Mucosa of rectum (tissue), 2 donors: Measurements from ENCODE around the gene HCFC1.
A peak's percentile ranks its signal among the peaks of the same experiment; 100 is the strongest.

Source experiments
- H3K27ac ChIP-seq, 2 donors: one replicate each; pipeline ENCODE4 v1.7.0; 2013; ENCODE audit warnings: inconsistent platforms in 2 of 2, low read depth in 2 of 2, low read length in 2 of 2
- H3K27me3 ChIP-seq, 2 donors: one replicate each; pipeline ENCODE4 v1.7.0; 2013; ENCODE audit warnings: low read length in 2 of 2; ENCODE audit not compliant: control insufficient read depth in 2 of 2, insufficient read depth in 2 of 2
- H3K36me3 ChIP-seq, 2 donors: one replicate each; pipeline ENCODE4 v1.7.0; 2013; ENCODE audit warnings: low read length in 2 of 2; ENCODE audit not compliant: control insufficient read depth in 2 of 2, insufficient read depth in 2 of 2
- H3K4me1 ChIP-seq, 2 donors: one replicate each; pipeline ENCODE4 v1.7.0; 2013; ENCODE audit warnings: low read length in 2 of 2, mild to moderate bottlenecking in 1 of 2; ENCODE audit not compliant: control insufficient read depth in 2 of 2, insufficient read depth in 2 of 2
- H3K4me3 ChIP-seq, 2 donors: one replicate each; pipeline ENCODE4 v1.7.0; 2013; ENCODE audit warnings: low read length in 2 of 2
- H3K9ac ChIP-seq, 2 donors: one replicate each; pipeline ENCODE4 v1.7.0; 2013; ENCODE audit warnings: low read length in 2 of 2, low read depth in 1 of 2, mild to moderate bottlenecking in 1 of 2
- H3K9me3 ChIP-seq, 2 donors: one replicate each; pipeline ENCODE4 v1.7.0; 2013; ENCODE audit warnings: low read length in 2 of 2; ENCODE audit not compliant: control insufficient read depth in 2 of 2
- donor health status: healthy.
- donor health status: Normal muscosa, but diverticular disease.

The HCFC1 gene

GRCh38 chrX:153925739-153926551 is 45.7 kb downstream of the HCFC1 start, which contains the start of gene ARHGAP4:
Gene ARHGAP4 (minus strand): TSS chrX:153926264. CDS start chrX:153926202, 62 bp downstream.
- Histone ChIP-seq H3K36me3 (peaks cover 0 to 4% of the 10 kb centered on the region in 2 donors), H3K4me1 (peaks cover 29 to 37% of the 10 kb centered on the region in 2 donors), H3K9ac (peak within 1 kb of the TSS; percentile 83 to 97), H3K27me3 (peaks cover 2 to 7% of the 10 kb centered on the region in 2 donors), H3K27ac (peak within 1 kb of the TSS; percentile 99), H3K9me3 (no peaks in the 10 kb centered on the region), H3K4me3 (peak within 1 kb of the TSS; percentile 78 to 83)

DNA sequence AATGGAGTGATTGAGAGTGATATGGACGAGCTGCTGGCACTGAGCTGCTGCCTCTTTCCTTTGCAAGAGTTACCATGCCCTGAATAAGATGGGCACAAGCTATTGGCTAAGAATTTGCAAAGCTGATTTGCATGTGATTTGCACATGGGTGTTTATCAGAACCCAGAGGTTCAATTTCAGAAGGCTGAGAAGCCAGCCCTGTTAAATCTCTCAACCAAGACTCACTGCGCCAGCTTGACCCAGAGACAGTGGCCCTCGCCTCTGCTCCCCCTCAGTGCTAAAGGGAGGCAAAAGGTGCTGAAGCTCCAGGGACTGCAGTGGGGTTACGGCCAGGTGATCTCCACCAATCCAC is 46.3 kb downstream of the HCFC1 start:
- peaks cover 2 to 9% of the 10 kb centered on the region in 2 donors for H3K27me3 ChIP-seq
- H3K27ac ChIP-seq = peak overlapping the region; percentile 60 to 99
- H3K4me3 ChIP-seq = peak overlapping the region; percentile 46 to 71

GRCh38 chrX:153924149-153924861 is 47.3 kb downstream of the HCFC1 start:
- Histone ChIP-seq H3K36me3 (no peaks in the 10 kb centered on the region), H3K27me3 (peaks cover 2 to 9% of the 10 kb centered on the region in 2 donors), H3K9ac (no peak overlapping the region), H3K27ac (peak overlapping the region in 1 of 2 donors; percentile 99), H3K4me3 (peak overlapping the region in 1 of 2 donors; percentile 71), H3K4me1 (peaks cover 26 to 35% of the 10 kb centered on the region in 2 donors), H3K9me3 (no peaks in the 10 kb centered on the region)

More for the DNA sequence above, 46.3 kb downstream of the HCFC1 start:
- Histone ChIP-seq H3K9ac (peak overlapping the region in 1 of 2 donors; percentile 38), H3K4me1 (peaks cover 29 to 37% of the 10 kb centered on the region in 2 donors), H3K36me3 (no peaks in the 10 kb centered on the region), H3K9me3 (no peaks in the 10 kb centered on the region)

- H3K27ac ChIP-seq = no peak overlapping the region
Observed at GRCh38 chrX:153922932-153923857, 48.4 kb downstream of the HCFC1 start.

DNA sequence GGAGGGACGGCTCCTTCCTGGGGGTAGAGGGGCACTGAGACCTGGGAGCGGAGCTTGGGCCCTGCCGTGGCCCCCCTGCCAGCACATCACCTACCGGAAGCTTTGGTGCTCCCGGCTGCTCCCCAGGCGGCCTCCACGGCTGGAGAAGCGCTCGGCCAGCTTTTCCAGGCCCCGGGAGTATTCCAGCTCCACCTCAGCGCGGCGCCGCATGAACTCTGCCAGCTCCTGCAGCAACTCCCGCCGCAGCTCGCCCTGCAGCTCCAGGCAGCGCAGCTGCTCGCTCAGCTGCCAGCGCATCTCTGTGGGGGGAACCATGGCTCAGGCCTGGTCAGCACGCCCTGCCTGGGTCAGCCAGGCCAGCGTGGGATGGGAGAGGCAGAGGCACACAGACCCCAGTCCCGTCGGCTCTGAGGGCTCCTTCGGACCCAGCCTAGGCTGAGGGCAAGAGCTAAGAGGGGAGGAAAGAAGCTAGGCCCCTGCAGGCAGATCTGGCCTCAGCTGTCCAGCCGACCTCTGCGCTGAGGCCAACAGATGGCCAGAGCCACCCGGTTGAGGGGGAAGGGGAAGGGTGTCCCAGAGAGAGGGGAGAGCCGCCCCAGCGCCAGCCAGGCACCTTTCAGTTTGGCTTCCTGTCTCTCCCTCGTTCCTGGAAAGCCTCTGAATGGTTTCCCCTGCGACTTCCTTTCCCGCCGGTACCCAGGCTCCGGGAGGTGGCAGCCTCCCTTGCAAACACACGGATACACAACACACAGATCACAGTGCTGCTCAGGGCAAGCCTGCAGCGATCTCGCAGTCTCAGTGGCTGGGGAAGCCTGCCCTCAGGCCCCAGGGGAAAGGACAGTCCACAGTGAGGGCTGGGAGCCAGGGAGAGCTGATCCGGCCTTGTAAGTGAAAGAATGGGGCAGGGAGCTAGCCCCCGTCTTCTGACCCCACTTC is 49.8 kb downstream of the HCFC1 start:
- no peak overlapping the region for H3K9ac ChIP-seq
- peak overlapping the region in 1 of 2 donors; percentile 23 for H3K27ac ChIP-seq
- H3K27me3 ChIP-seq = peaks cover 2 to 9% of the 10 kb centered on the region in 2 donors

More at GRCh38 chrX:153922932-153923857, 48.4 kb downstream of the HCFC1 start:
- Histone ChIP-seq H3K4me1 (peaks cover 18 to 30% of the 10 kb centered on the region in 2 donors), H3K9ac (no peak overlapping the region), H3K4me3 (peak overlapping the region in 1 of 2 donors; percentile 26), H3K27me3 (peaks cover 2 to 9% of the 10 kb centered on the region in 2 donors), H3K36me3 (no peaks in the 10 kb centered on the region), H3K9me3 (no peaks in the 10 kb centered on the region)

GRCh38 chrX:153921070-153921469 is 50.5 kb downstream of the HCFC1 start:
- H3K4me3 ChIP-seq = no peak overlapping the region
- H3K27ac ChIP-seq = no peak overlapping the region
- H3K27me3 ChIP-seq = peaks cover 0 to 9% of the 10 kb centered on the region in 2 donors
- no peaks in the 10 kb centered on the region for H3K9me3 ChIP-seq
- H3K9ac ChIP-seq = no peak overlapping the region
- H3K36me3 ChIP-seq = no peaks in the 10 kb centered on the region
- H3K4me1 ChIP-seq = peaks cover 2 to 14% of the 10 kb centered on the region in 2 donors

More for the DNA sequence above, 49.8 kb downstream of the HCFC1 start:
- Histone ChIP-seq H3K9me3 (no peaks in the 10 kb centered on the region), H3K4me1 (peaks cover 8 to 19% of the 10 kb centered on the region in 2 donors), H3K36me3 (no peaks in the 10 kb centered on the region), H3K4me3 (no peak overlapping the region)

DNA sequence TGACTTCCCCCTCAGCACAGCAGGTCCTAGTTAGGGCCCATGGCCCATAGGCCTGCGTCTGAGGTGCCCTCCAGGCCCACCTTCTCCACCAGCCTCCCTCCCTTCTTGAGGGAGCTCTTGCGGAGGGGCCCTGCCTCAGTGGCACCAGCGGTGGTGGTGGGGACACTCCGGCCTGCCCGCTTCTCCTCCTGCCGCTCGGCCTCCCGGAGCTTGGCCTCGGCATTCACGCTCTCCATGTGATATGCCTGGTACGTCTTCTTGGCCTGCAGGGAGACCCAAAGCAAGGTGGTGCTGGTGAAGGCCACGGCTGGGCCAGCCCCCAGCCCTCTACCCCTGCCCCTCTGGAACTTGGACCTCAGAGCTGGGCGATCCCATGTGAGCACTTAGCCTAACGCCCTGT is 51.1 kb downstream of the HCFC1 start:
- no peaks in the 10 kb centered on the region for H3K36me3 ChIP-seq
- H3K27ac ChIP-seq = no peak overlapping the region
- peaks cover 0 to 9% of the 10 kb centered on the region in 2 donors for H3K27me3 ChIP-seq
- no peak overlapping the region for H3K9ac ChIP-seq
- H3K4me1 ChIP-seq = peaks cover 2 to 11% of the 10 kb centered on the region in 2 donors
- no peaks in the 10 kb centered on the region for H3K9me3 ChIP-seq
- no peak overlapping the region for H3K4me3 ChIP-seq

DNA sequence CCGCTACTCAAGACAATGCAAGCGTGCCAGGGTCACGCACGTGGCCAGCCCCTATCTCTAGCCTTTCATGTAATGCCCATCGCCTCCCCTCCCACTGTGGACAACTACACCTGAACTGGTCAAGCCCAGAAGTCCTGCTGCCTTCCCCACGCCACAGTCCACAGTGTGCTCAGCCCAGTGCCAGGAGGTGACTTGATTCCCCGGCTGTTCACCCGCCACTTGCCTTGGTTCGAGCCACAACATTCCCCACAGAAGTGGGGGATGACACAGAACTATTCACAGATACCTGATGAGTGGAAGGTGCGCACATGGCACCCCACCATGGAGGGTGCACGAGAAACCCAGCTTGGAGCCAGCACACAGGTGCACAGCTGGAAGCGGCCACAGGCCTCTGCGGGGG is 52.3 kb downstream of the HCFC1 start:
- H3K9ac ChIP-seq = no peak overlapping the region
- H3K27me3 ChIP-seq = peaks cover 0 to 2% of the 10 kb centered on the region in 2 donors
- no peak overlapping the region for H3K4me3 ChIP-seq
- peaks cover 2 to 10% of the 10 kb centered on the region in 2 donors for H3K4me1 ChIP-seq
- no peak overlapping the region for H3K27ac ChIP-seq
- no peaks in the 10 kb centered on the region for H3K9me3 ChIP-seq
- H3K36me3 ChIP-seq = no peaks in the 10 kb centered on the region

DNA sequence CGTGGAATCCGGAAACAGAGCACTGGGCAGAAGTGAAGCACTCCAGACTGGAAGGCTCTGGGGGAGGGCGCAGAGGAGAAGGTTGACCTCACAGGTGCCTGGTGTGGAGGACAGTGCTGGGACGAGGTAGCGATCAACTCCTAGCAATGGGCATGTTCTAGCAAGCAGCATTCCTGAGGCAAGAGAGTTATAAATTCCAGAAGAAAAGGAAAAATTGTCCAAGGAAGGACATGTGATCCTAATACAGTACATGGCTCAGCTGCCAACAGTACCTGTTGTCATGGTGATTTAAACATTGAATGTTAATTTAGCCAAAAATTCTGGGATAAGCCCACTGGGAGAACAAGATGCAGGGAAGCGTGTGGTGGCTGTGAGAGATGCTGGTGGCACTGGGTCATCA is 53.7 kb downstream of the HCFC1 start:
- Histone ChIP-seq H3K36me3 (peaks cover 0 to 3% of the 10 kb centered on the region in 2 donors), H3K9ac (no peak overlapping the region), H3K27ac (no peak overlapping the region), H3K9me3 (no peaks in the 10 kb centered on the region), H3K4me1 (peaks cover 0 to 3% of the 10 kb centered on the region in 2 donors), H3K27me3 (peaks cover 0 to 2% of the 10 kb centered on the region in 2 donors), H3K4me3 (no peak overlapping the region)
